Measurements from ENCODE around the gene PRKCE. TPM values are rescaled to one million over a fixed set of nuclear protein-coding genes. Genes with fewer than 3 reads are reported as not detected.

The PRKCE gene
- polyA plus RNA-seq, 3 donors: 1.3 to 7.7 (median 2.3) TPM

GRCh38 chr2:45983213-45983612 is 331.7 kb downstream of the PRKCE start:
- Histone ChIP-seq H4K20me1 (ENCODE audit: insufficient read depth, low read length) (no peaks in the 10 kb centered on the region), H3K79me2 (ENCODE audit: insufficient read depth, low read length) (no peaks in the 10 kb centered on the region), H3K27ac (ENCODE audit: low read depth in 1 of 2, low read length in 2 of 2) (no peak overlapping the region), H3K27me3 (ENCODE audit: control insufficient read depth in 2 of 2, insufficient read depth in 2 of 2, low read length in 2 of 2) (no peaks in the 10 kb centered on the region), H3K4me3 (replicated peaks in 1 of 3; ENCODE audit: low read depth in 2 of 3, low read length in 3 of 3) (no peak overlapping the region), H3K9me3 (replicated peaks in 1 of 2; ENCODE audit: control insufficient read depth in 1 of 2, insufficient read depth in 1 of 2, low read length in 2 of 2) (no peaks in the 10 kb centered on the region), H3K9ac (ENCODE audit: insufficient read depth, low read length, poor library complexity, severe bottlenecking) (no peak overlapping the region), H3K4me1 (ENCODE audit: control insufficient read depth in 1 of 2, insufficient read depth in 2 of 2, low read length in 2 of 2) (peaks cover 17 to 19% of the 10 kb centered on the region in 2 donors), H3K36me3 (replicated peaks in 1 of 2; ENCODE audit: control insufficient read depth in 1 of 2, insufficient read depth in 2 of 2, low read length in 2 of 2) (peaks cover 4 to 53% of the 10 kb centered on the region in 2 donors), H3K4me2 (replicated peaks; ENCODE audit: extremely low read depth, low read length, poor library complexity, severe bottlenecking) (no peak overlapping the region), H2AFZ (ENCODE audit: insufficient read depth, low read depth, low read length, poor library complexity, severe bottlenecking) (no peak overlapping the region)
- H3K27me3 Mint-ChIP-seq (ENCODE audit: low read depth in 3 of 3): peaks cover 0 to 2% (median 1%) of the 10 kb centered on the region in 3 donors
- intact Hi-C loops (cut with micrococcal nuclease): no loop called here
- H3K27ac Mint-ChIP-seq: peak overlapping the region in 2 of 7 donors; percentile 26 to 61
- H3K9me3 Mint-ChIP-seq: no peaks in the 10 kb centered on the region
- no peak for DNase-seq
- WGBS (ENCODE audit: insufficient coverage): 100% methylated on average over 4 of the region's 7 CpGs
- H3K4me1 Mint-ChIP-seq: peaks cover 22% of the 10 kb centered on the region
- H3K4me3 Mint-ChIP-seq: no peak overlapping the region
- peaks cover 47 to 59% of the 10 kb centered on the region in 2 donors for H3K36me3 Mint-ChIP-seq
- TF ChIP-seq CTCF (IDR thresholded peaks at IDR 0.05): no peak

- intact Hi-C loops (cut with micrococcal nuclease): no loop called here
- Histone ChIP-seq H3K27ac (ENCODE audit: low read depth in 1 of 2, low read length in 2 of 2) (no peak overlapping the region), H3K4me1 (ENCODE audit: control insufficient read depth in 1 of 2, insufficient read depth in 2 of 2, low read length in 2 of 2) (peaks cover 17 to 19% of the 10 kb centered on the region in 2 donors), H4K20me1 (ENCODE audit: insufficient read depth, low read length) (no peaks in the 10 kb centered on the region), H3K4me2 (replicated peaks; ENCODE audit: extremely low read depth, low read length, poor library complexity, severe bottlenecking) (no peak overlapping the region), H3K9ac (ENCODE audit: insufficient read depth, low read length, poor library complexity, severe bottlenecking) (no peak overlapping the region), H2AFZ (ENCODE audit: insufficient read depth, low read depth, low read length, poor library complexity, severe bottlenecking) (no peak overlapping the region), H3K4me3 (replicated peaks in 1 of 3; ENCODE audit: low read depth in 2 of 3, low read length in 3 of 3) (no peak overlapping the region), H3K79me2 (ENCODE audit: insufficient read depth, low read length) (no peaks in the 10 kb centered on the region), H3K9me3 (replicated peaks in 1 of 2; ENCODE audit: control insufficient read depth in 1 of 2, insufficient read depth in 1 of 2, low read length in 2 of 2) (no peaks in the 10 kb centered on the region), H3K27me3 (ENCODE audit: control insufficient read depth in 2 of 2, insufficient read depth in 2 of 2, low read length in 2 of 2) (no peaks in the 10 kb centered on the region), H3K36me3 (replicated peaks in 1 of 2; ENCODE audit: control insufficient read depth in 1 of 2, insufficient read depth in 2 of 2, low read length in 2 of 2) (peaks cover 9 to 50% of the 10 kb centered on the region in 2 donors)
- H3K4me3 Mint-ChIP-seq: no peak overlapping the region
- H3K36me3 Mint-ChIP-seq: peaks cover 45 to 63% of the 10 kb centered on the region in 2 donors
- peaks cover 0 to 2% (median 1%) of the 10 kb centered on the region in 3 donors for H3K27me3 Mint-ChIP-seq (ENCODE audit: low read depth in 3 of 3)
- H3K4me1 Mint-ChIP-seq: peaks cover 22% of the 10 kb centered on the region
- 100% methylated on average over 3 of the region's 7 CpGs for WGBS (ENCODE audit: insufficient coverage)
- peak overlapping the region in 2 of 7 donors; percentile 15 to 28 for H3K27ac Mint-ChIP-seq
- H3K9me3 Mint-ChIP-seq: no peaks in the 10 kb centered on the region
- DNase-seq: no peak
- TF ChIP-seq CTCF (IDR thresholded peaks at IDR 0.05): no peak
These were observed 332.9 kb downstream of the PRKCE start for GRCh38 chr2:45984366-45984765.
